Embryonic facial prominence (tissue), 1 donor: ENCODE results near the gene SNRPA.
A peak's percentile ranks its signal among the peaks of the same experiment; 100 is the strongest.
"Not testable (repeated sequence)": the region's sequence is repeated elsewhere in the genome, so short reads cannot be mapped to it uniquely, and the experiment has no call there.

ENCODE experiments used
- DNase-seq: peaks from one replicate; pipeline ENCODE4 v3.0.0-alpha.2; 2016; ENCODE audit errors: extremely low spot score

The SNRPA gene

DNA sequence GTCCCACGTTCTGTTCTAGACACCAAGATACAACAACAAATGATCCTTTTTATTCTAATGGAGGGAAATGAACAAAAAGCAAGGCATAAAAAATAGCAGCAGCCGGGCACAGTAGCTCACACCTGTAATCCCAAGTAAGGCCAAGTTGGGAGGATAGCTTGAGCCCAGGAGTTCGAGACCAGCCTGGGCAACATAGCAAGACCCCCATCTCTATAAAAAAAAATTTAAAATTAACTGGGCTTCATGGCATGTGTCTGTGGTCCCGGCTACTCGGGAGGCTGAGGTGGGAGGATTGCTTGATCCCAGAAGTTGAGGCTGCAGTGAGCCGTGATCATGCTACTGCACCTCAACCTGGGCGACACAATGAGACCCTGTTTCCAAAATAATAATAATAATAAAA lies 25.4 kb downstream of the SNRPA start:
- DNase-seq, result no peak

DNA sequence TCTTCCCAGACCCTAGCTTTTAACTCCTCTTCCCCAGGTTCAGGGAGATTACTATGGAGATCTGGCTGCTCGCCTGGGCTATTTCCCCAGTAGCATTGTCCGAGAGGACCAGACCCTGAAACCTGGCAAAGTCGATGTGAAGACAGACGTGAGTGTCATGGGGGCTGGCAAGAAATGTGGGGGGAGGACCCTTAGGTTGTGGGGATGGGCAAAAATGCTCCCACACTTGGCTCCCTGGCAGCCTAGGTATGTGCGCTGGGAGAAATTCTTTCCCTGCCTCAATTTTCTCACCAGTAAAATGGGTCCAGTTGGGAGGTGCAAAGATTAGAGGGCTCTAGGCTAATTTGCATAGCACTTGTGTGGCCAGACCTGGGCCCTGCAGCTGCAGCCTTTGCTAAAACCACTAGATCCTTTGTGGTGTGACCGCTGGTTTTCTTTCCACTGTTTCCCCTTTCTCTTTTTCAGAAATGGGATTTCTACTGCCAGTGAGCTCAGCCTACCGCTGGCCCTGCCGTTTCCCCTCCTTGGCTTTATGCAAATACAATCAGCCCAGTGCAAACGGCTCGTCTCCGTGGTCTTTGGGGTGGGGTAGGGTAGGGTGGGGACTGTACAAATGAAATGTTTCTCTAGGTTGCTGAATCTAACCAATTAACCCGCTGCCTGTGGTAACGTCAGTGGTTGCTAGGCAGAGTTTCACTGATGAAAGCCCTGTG lies 26.1 kb downstream of the SNRPA start:
- DNase-seq, result peak; percentile 84

DNA sequence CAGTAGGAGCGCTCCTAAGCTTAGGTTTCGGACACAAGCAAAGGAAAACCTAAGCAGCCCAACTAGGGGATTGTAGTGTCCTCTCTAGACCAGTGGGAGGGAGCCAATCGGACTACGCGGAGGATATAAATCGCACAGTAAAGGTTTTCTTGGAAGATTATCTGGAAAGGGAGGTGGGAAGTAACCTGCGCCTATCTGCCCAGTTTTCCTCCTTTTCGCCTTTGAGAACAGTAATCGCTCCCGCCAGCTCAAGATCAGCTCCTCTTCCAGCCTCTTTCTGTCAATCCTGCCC lies 26.6 kb downstream of the SNRPA start:
- no peak for DNase-seq

DNA sequence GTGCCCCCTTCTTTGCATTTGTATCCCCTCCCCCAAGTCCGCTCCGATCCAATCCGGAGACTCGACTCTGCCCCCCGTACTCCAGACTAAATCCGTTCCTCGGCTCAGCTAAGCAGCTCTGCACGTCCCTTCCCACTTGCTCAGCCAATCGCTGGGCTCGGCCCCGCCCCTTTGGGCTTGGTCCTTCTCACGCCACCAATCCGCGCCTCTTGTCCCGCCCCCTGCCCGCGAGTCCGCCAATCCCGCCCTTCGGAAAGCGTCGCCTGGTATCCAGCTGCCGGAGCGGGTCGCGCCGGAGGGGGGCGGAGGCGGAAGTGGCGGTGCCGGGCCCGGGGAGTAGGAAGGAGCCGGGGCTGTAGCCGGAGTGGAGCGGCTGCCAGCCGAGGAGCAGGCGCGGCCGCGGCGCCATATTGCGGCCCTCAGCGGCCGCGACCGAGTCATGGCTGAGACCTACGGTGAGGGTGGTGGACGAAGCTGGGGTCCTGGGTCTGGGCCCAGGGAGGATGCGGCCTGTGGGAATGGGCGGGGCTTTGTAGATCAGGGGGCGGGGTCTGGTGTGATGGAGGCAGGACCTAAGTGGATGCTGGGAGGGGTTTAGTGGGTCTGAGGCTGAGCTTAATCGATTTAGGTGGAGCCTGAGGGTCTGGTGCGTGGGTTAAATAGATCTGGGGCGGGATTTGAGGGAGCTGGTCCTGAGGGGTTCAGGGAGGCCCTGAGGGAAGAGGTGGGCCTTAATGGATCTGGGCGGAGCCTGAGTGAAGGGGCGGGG lies 27.1 kb downstream of the SNRPA start, which contains the start of gene RAB4B:
Gene RAB4B (plus strand): TSS at position 311 of the 769 bp plus-strand sequence. CDS start 129 bp downstream, at position 440.
- peak; percentile 100 for DNase-seq

DNA sequence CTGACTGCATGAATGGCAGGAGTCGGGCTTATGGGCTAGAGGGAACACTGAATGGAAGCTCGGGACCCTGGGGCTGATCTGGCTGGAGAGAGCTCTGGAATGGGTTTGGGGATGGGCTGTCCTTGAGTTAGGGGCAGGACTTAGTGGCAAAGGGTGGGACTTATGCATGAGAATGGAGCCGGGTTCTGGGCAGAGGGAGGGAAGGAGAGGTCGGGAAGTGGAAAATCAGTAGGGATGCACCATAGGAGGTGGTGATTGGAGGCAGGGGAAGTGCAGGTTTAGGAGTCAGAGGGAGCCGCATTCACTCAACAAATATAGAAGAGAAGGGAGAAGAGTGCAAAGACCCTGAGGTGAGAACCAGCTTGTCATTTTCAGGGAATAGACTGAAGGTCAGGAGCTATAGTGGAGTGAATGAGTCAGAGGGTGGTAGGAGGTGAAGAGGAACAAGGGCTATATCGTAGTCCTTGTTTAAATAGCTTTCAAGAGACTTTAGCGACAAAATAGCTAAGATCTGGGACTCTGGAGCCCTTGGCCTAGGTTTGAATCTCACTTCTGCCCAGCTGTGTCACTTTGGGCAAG lies 27.8 kb downstream of the SNRPA start:
- no peak for DNase-seq

DNA sequence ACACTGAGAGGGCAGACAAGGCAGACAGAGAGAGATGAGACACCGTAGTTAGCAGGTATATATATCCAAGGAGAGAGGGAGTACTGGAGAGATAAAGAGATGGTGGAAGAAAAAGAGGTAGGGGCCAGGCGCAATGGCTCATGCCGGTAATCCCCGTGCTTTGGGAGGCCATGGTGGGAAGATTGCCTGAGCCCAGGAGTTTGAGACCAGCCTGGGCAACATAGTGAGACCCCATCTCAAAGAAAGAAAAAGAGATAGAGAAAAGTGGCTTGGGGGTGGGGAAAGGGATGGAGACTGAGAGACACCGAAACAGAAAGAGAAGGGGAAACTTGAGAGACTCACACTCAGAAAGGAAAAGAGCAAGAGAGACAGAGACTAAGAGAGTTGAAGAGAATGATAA lies 29.6 kb downstream of the SNRPA start:
- no peak for DNase-seq

DNA sequence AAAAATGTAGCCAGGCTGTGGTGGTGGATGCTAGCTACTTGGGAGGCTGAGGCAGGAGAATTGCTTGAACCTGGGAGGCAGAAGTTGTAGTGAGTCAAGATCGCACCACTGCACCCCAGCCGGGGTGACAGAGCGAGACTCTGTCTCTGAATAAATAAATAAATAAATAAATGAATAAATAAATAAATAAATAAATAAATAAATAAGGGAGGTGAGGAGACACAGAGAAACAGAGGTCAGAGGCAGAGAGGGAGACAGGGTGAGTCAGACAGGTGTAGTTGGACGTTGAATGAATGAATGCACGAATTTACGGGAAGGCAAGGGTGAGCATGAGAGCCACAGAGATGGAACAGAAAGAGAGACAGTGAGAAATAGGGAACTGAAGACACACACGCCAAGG lies 30.1 kb downstream of the SNRPA start:
- no peak for DNase-seq

DNA sequence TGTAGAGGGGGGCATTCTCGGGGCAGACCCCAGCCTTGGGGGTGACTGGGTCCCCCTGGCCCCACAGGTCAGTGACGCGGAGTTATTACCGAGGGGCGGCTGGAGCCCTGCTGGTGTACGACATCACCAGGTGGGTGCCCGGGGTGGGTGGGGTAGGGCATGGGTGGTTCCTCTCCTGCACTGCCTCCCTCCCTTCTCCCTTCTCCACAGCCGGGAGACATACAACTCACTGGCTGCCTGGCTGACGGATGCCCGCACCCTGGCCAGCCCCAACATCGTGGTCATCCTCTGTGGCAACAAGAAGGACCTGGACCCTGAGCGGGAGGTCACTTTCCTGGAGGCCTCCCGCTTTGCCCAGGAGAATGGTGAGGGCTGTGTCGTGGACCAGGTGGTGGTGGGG lies 32.7 kb downstream of the SNRPA start:
- no peak for DNase-seq

DNA sequence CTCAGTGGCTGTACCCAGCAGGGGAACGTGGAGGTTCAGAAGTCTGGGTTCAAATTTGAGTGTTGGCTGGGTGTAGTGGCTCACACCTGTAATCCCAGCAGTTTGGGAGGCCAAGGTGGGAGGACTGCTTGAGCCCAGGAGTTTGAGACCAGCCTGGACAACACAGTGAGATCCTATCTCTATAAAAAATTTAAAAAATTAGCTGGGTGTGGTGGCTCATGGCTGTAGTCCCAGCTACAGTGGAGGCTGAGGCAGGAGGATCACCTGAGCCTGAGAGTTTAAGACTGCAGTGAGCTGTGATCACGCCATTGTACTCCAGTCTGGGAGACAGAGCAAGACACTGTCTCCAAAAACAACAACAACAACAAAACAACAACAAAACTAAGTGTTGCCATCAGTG lies 33.1 kb downstream of the SNRPA start:
- DNase-seq, result not testable (repeated sequence)

DNA sequence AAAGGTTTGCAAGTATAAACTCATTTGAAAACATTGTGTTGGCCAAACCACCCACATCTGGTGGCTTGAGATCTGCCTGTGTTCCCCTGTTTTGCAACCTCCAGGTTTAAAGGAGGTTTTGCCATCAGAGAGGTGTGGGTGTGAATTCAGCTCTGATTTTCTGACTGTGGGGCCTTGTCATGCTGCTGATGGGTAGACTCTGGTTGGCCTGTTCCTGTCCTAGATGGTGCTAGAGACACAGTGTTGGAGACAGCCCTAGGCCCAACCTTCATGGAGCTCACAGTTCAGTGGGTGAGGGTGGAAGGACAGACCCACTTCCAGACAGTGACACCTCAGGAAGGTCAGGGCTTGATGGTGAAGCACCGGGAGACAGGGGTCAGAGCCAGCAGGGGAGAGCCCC lies 34.5 kb downstream of the SNRPA start:
- no peak for DNase-seq

DNA sequence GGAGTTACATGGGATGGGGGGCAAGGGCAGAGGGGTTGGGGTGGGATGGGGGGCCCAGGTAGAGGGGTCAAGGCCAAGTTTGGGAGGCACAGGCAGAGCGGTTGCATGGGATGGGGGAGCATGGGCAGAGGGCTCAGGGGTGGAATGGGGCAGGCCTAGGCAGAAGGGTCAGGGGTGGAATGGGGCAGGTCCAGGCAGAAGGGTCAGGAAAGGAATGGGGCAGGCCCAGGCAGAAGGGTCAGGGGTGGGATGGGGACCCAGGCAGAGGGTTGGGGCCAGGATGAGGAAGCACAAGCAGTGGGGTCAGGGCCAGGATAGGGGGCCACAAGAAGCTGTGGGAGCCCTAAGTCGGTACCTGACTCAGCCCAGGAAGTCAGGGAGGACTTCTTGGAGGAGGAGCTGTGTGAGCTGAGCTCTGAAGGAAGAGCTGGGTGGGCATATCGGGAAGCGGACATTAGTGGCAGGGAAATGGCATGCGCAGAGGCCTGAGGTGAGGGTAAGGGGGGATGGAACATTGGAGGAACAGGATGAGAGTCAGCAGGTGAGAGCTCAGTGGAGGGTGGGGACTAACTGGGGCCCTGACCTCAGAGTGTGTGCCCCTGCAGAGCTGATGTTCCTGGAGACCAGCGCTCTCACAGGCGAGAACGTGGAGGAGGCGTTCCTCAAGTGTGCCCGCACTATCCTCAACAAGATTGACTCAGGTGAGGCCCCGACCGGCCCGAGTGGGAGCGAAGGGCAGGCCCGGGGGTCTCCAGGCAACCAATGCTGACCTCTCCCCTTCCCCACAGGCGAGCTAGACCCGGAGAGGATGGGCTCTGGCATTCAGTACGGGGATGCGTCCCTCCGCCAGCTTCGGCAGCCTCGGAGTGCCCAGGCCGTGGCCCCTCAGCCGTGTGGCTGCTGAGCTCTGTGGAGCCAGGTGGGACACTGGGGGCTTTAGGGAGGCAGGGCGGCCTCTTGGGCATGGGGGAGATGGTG lies 35.3 kb downstream of the SNRPA start:
- no peak for DNase-seq

DNA sequence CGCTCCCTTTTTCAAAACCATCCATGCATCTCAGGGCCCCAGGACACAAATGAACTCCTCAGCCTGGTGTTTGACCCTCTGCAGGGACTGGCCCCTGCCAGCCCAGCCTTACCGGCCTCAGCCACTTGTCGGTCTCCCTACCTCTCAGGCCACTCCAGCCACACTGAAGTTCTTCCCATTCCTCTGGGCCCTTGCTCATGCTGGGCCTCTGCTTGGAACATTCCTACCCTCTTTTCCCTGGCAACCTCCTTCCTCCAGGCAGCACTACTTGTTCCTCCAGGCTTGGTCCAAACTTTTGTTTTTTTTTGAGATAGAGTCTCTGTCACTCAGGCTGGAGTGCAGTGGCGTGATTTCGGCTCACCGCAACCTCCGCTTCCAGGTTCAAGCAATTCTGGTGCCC lies 40.3 kb downstream of the SNRPA start:
- no peak for DNase-seq

DNA sequence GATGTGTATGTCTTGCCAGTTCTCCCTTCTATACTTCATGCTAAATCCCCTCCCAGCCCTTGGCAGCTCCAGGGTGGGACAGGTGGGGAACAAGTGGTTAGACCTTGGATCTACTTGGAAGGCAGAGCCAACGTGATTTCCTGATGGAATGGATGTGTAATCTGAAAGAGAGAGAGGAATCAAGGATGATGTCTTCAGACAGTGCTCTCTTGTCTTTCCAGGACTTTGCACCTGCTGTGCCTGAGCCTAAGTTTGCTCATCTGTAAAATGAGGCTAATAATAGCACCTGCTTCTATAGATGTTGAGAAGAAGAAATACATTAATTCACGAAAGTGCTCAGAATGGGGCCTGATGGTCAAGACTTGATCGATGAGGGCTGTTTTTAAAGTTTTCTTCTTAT lies 41.0 kb downstream of the SNRPA start:
- no peak for DNase-seq

DNA sequence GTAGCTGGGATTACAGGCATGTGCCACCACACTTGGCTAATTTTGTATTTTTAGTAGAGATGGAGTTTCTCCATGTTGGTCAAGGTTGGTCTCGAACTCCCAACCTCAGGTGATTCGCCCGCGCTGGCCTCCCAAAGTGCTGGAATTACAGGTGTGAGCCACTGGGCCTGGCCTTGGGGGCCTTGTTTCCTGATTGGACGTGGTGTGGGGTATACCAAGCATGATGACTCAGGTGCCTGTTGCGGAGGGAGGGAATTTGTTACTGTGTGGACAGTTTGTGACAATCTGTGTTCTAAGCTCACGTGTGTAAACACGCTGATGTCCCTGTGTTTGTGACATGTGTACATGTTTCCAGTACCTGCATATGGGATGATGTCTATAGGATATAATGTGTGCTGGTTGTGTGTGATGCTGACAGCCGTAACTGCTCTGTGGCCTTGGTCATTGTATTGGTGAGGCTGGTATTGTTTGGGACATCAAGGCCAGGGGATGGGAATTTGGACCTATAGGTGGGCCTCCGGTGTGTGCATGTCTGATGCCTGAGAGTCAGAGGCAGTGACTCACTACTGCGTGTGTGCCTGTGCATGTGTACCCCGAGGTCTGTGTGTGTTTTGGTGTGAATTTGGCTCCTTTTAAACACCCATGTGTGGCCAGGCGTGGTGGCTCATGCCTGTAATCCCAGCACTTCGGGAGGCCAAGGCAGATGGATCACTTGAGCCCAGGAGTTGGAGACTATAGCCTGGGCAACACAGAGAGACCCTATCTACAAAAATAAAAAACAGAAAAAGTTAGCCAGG lies 46.4 kb downstream of the SNRPA start:
- no peak for DNase-seq

DNA sequence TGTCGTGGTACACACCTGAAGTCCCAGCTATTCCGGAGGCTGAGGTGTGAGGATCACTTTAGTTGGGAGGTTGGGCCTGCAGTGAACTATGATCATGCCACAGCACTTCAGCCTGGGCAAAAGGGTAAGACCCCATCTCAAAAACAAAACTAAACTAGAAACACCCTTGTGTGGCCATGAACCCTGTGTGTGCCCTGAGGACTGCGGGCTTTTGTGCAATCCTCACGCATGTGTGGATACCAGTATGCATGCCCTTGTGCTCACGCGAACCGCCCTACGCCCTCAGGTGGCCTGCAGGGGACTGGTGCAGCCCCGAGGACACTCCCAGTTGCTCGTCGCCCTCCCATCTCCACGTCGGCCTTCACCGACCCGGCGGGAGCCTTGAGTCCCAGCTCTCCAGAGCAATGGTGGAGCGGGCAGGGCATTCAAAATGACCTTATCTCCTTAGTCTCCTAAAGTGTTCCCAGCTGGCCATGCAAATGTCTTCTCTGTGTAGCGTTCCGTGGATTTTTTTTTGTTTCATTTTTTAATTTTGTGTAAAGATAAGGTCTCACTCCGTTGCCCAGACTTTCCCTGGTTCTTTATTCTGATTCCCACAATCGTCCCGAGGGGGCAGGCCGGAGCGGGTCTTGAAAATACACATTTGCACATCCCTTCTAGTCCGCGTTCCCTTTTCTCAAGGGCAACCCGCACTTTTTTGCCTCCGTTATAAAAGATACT lies 47.1 kb downstream of the SNRPA start:
- no peak for DNase-seq

DNA sequence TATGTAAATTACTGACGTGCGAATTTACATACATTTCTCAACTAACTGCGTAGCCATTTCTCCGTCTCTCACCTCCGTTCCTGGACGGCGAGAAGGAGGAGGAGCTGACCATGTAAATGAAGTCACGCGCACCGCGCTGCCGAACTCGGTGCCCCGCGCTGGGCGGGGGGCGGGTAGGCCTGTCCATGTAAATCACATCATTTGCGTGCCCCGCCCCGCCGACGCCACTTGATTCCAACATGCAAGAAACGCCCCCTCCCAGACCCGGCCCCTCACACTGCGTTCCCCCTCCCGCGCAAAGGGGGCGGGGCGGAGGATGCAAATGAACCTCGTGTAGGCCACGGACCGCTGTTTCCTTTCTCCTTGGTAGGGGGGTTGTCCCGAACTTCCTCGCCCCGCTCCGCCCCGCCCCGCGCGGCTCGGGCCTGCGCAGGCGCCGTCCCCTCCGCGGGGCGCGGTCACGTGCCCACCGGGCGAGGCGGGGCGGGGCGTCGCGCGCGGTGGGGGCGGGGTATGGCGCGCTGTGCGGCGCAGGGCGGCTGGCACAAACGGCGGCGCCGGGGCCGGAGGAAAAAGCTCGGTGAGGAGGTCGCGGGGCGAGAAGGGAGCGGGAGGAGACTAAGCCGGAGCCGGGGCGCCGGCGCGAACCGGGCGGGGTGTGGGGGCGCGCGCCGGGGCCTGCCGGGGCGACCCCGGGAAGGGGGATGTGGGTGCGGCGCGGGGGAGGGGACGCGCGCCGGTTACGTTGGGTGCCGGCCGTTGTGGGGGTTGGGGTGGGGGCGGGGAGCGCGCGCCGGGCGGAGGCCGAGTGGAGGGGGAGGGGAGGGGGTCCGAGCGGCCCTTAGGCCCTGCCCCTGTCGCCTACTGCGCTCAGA lies 47.9 kb downstream of the SNRPA start, which contains the start of gene EGLN2:
Gene EGLN2 (plus strand): TSS at position 509 of the 875 bp plus-strand sequence. CDS start 1,382 bp downstream, outside the sequence.
- peak; percentile 97 for DNase-seq

DNA sequence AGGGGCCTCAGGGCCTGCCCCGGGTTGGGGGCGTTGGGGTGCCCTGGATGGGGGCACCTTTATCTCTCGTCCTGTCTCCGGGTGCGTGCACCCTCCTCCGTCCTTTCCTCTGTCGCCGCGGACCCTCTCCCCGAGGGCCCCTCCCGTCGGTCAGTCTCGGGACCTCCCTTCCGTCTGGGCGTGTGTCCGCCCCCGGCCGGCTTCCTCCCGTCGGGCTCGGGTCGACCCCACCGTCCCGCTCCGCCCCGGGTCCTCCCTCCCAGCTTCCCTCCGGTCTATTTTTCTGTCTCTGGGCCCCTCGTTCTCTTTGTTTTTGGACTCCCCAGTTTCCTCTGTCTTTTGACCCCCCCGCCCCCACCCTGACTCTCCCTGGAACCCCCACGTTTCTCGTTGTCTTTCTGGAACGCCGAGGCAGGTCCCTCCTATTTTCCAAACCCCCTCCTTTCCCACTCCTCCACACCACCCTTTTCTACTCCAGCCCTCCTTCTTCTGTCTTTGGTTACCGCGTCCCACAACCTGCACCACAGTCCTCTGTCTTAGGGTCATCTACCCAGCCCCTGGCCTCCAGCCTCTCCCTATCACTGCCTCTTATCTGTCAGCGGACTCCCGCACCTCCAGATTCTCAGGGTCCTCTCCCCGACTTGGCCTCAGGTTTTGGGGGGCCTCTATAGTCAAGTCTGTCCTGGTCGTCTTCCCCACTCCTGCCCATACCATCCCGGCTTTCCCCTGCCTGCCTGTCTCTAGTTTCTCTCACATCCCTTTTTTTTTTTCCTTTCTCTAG lies 48.7 kb downstream of the SNRPA start:
- DNase-seq, result no peak

DNA sequence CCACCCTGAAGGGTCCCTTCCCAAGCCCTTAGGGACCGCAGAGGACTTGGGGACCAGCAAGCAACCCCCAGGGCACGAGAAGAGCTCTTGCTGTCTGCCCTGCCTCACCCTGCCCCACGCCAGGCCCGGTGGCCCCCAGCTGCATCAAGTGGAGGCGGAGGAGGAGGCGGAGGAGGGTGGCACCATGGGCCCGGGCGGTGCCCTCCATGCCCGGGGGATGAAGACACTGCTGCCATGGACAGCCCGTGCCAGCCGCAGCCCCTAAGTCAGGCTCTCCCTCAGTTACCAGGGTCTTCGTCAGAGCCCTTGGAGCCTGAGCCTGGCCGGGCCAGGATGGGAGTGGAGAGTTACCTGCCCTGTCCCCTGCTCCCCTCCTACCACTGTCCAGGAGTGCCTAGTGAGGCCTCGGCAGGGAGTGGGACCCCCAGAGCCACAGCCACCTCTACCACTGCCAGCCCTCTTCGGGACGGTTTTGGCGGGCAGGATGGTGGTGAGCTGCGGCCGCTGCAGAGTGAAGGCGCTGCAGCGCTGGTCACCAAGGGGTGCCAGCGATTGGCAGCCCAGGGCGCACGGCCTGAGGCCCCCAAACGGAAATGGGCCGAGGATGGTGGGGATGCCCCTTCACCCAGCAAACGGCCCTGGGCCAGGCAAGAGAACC lies 49.5 kb downstream of the SNRPA start:
- DNase-seq, result no peak
